Gastroesophageal sphincter (tissue), 4 donors: ENCODE measurements around the gene NDUFA1. TPM values are rescaled to one million over a fixed set of nuclear protein-coding genes. Genes with fewer than 3 reads are reported as not detected.

Experiments used
- ATAC-seq: fragments of 150-250 bp; one replicate; pipeline ENCODE4 v1.9.1; 2016; ENCODE audit warnings: mild to moderate bottlenecking, moderate library complexity
- H3K27ac ChIP-seq, 4 donors: fragments of 200-600 bp; sonication (generic) in 3 of 4; 1 replicate in 3 of 4; 2 replicates in 1 of 4; pipeline ENCODE4 v1.5.1; 2016 to 2019
- H3K27me3 ChIP-seq: fragments of 200-600 bp; sonication (generic); one replicate; pipeline ENCODE4 v1.5.1; 2019
- H3K36me3 ChIP-seq, 2 donors: fragments of 200-600 bp; sonication (generic); one replicate each; pipeline ENCODE4 v1.5.1; 2019; ENCODE audit warnings: control low read depth in 1 of 2
- H3K4me1 ChIP-seq, 3 donors: fragments of 200-600 bp; sonication (generic); 1 replicate in 2 of 3; 2 replicates in 1 of 3; pipeline ENCODE4 v1.5.1; 2016 to 2019; ENCODE audit warnings: control low read depth in 2 of 3
- H3K4me3 ChIP-seq, 2 donors: fragments of 200-600 bp; sonication (generic); one replicate each; pipeline ENCODE4 v1.5.1; 2019; ENCODE audit warnings: mild to moderate bottlenecking in 1 of 2, moderate library complexity in 1 of 2
- H3K9me3 ChIP-seq, 3 donors: fragments of 200-600 bp; sonication (generic); one replicate each; pipeline ENCODE4 v1.5.1; 2017 to 2019; ENCODE audit warnings: control low read depth in 2 of 3
- CTCF ChIP-seq, 4 experiments: fragments of 200-600 bp in 2 of 4; fragments of 450-650 bp in 2 of 4; sonication (generic) in 1 of 4; IDR thresholded peaks; one replicate each; pipeline ENCODE4 v1.5.1; 2017 to 2019; ENCODE audit warnings: antibody characterized with exemption in 4 of 4, mild to moderate bottlenecking in 2 of 4, moderate library complexity in 2 of 4
- EP300 ChIP-seq: sonication (generic); formaldehyde crosslinking; IDR thresholded peaks from one replicate; pipeline ENCODE4 v1.6.1; 2017; ENCODE audit warnings: antibody characterized with exemption, mild to moderate bottlenecking
- POLR2A ChIP-seq, 2 donors: fragments of 450-650 bp; IDR thresholded peaks; one replicate each; pipeline ENCODE4 v1.6.1; 2017; ENCODE audit warnings: antibody characterized with exemption in 2 of 2, mild to moderate bottlenecking in 2 of 2, moderate library complexity in 1 of 2
- POLR2AphosphoS5 ChIP-seq: sonication (generic); formaldehyde crosslinking; IDR thresholded peaks from one replicate; pipeline ENCODE4 v1.6.1; 2017; ENCODE audit warnings: antibody characterized with exemption
- WGBS, 2 donors: methylation state at CpG; one replicate each; pipeline ENCODE4 v1.1.5; 2018; ENCODE audit warnings: low coverage in 1 of 2; 5-methylcytosine and 5-hydroxymethylcytosine counted together
- total RNA-seq, 4 donors: library from RNA; depleted of rRNA; stranded (reverse); fragments of >200 nt; gene quantifications; one replicate each; pipeline ENCODE4 v1.1.0, GENCODE V29; 2016

The NDUFA1 gene
- total RNA-seq, 4 donors from 2014 or later = 55.8 to 104 (median 74.5) TPM

GRCh38 chrX:119852382-119853353, 19.0 kb upstream of the NDUFA1 start, which contains the start of gene UPF3B:
TSS of gene UPF3B (minus strand) at chrX:119852963. CDS start at chrX:119852928, 35 bp downstream.
- Histone ChIP-seq H3K36me3 (peaks cover 0 to 32% of the 10 kb centered on the region in 2 donors), H3K4me3 (peak within 1 kb of the TSS; percentile 67 to 90), H3K4me1 (peaks cover 0 to 9% (median 0%) of the 10 kb centered on the region in 3 donors), H3K27ac (peak within 1 kb of the TSS; percentile 85 to 98 (median 89)), H3K9me3 (no peaks in the 10 kb centered on the region), H3K27me3 (no peaks in the 10 kb centered on the region)
- 0 to 18% methylated on average over 6 to 13 of the region's 54 CpGs for WGBS, 2 donors
- peak; percentile 97 for ATAC-seq
- peak in 1 of 4 experiments; percentile 19 for TF ChIP-seq CTCF (IDR thresholded peaks at IDR 0.05)
- TF ChIP-seq POLR2AphosphoS5 = peak; percentile 33
- peak; percentile 32 to 38 for TF ChIP-seq POLR2A (IDR thresholded peaks at IDR 0.05)
- TF ChIP-seq EP300 = no peak

DNA sequence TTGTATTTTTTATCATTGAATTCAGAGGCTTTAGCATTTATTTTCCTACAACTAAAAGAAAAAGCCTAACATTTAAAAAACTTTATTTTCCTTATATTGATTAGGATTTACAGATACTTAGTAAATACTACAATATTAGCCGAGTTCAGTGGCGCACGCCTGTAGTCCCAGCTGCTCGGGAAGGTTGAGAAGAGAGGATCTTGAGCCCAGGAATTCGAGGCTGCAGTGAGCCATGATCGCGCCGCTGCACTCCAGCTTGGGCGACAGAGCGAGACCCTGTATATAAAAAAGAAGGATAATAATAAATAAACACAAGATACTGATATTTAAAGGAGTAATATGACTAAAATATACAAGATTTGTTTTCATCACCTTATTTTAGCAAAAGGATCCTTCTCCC, 18.2 kb upstream of the NDUFA1 start:
- ATAC-seq = no peak
- peaks cover 0 to 9% (median 0%) of the 10 kb centered on the region in 3 donors for H3K4me1 ChIP-seq
- no peaks in the 10 kb centered on the region for H3K9me3 ChIP-seq
- peaks cover 0 to 24% of the 10 kb centered on the region in 2 donors for H3K36me3 ChIP-seq
- WGBS, 2 donors = 18 to 55% methylated on average over 5 to 6 of the region's 10 CpGs
- no peak for TF ChIP-seq EP300
- TF ChIP-seq POLR2A (IDR thresholded peaks at IDR 0.05) = no peak
- no peak for TF ChIP-seq CTCF (IDR thresholded peaks at IDR 0.05)
- no peak for TF ChIP-seq POLR2AphosphoS5
- no peaks in the 10 kb centered on the region for H3K27me3 ChIP-seq
- H3K27ac ChIP-seq = peak overlapping the region; percentile 73 to 90 (median 86)
- H3K4me3 ChIP-seq = peak overlapping the region; percentile 67 to 90

- no peak for ATAC-seq
- H3K27me3 ChIP-seq = no peaks in the 10 kb centered on the region
- peak overlapping the region; percentile 74 to 90 (median 90) for H3K27ac ChIP-seq
- TF ChIP-seq POLR2A (IDR thresholded peaks at IDR 0.05) (no peak), EP300 (no peak), CTCF (IDR thresholded peaks at IDR 0.05) (no peak), POLR2AphosphoS5 (no peak)
- peak overlapping the region; percentile 63 to 65 for H3K4me3 ChIP-seq
- peaks cover 0 to 5% of the 10 kb centered on the region in 2 donors for H3K36me3 ChIP-seq
- WGBS, 2 donors = 0 to 24% methylated on average over 2 to 10 of the region's 25 CpGs
- no peaks in the 10 kb centered on the region for H3K9me3 ChIP-seq
- H3K4me1 ChIP-seq = peaks cover 0 to 14% (median 0%) of the 10 kb centered on the region in 3 donors
Observed at GRCh38 chrX:119870626-119871131, 953 bp upstream of the NDUFA1 start.

GRCh38 chrX:119871245-119871598, 410 bp upstream of the NDUFA1 start:
- TF ChIP-seq EP300 = no peak
- Histone ChIP-seq H3K9me3 (no peaks in the 10 kb centered on the region), H3K4me1 (peaks cover 0 to 14% (median 0%) of the 10 kb centered on the region in 3 donors), H3K36me3 (peaks cover 0 to 10% of the 10 kb centered on the region in 2 donors), H3K4me3 (peak overlapping the region; percentile 63 to 65), H3K27me3 (no peaks in the 10 kb centered on the region), H3K27ac (peak overlapping the region; percentile 74 to 90 (median 90))
- ATAC-seq = peak; percentile 26
- WGBS, 2 donors = 31% methylated on average over 6 of the region's 26 CpGs; no CpG with 5 or more reads in 1 of the 2 donors

DNA sequence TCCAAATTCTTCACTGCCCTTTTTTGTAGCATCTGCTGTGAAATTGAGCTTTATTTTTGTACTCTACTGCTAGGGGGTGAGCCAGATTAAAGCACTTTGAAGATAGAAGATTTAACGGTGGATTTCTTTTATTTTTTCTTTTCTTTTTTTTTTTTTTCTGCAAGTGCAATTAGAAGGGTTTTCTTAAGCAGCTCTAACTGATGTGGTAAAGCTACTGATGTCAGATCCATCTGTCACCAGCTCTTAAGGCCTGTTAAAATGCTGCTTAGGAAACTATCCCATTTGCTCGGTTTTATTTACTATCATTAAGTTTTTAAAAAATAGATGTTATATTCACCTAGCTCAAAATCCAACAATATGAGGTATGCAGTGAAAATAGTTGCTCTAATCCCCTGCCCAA, 7.1 kb downstream of the NDUFA1 start:
- ATAC-seq = no peak
- TF ChIP-seq POLR2A (IDR thresholded peaks at IDR 0.05) = no peak
- TF ChIP-seq EP300 = no peak
- TF ChIP-seq POLR2AphosphoS5 = no peak
- no peak for TF ChIP-seq CTCF (IDR thresholded peaks at IDR 0.05)
- H3K4me3 ChIP-seq = no peak overlapping the region
- 88% methylated on average over 1 of the region's 2 CpGs; no CpG with 5 or more reads in 1 of the 2 donors for WGBS, 2 donors
- H3K27ac ChIP-seq = no peak overlapping the region
- H3K4me1 ChIP-seq = no peaks in the 10 kb centered on the region
- no peaks in the 10 kb centered on the region for H3K9me3 ChIP-seq
- no peaks in the 10 kb centered on the region for H3K27me3 ChIP-seq
- H3K36me3 ChIP-seq = peaks cover 0 to 35% of the 10 kb centered on the region in 2 donors
